Nephron (organoid): ENCODE data around the gene RBM34.

Experiments used
- H3K27ac Mint-ChIP-seq, 3 experiments: 2 replicates each; pipeline ENCODE4 v1.8.0; 2020; ENCODE audit warnings: mixed read lengths in 3 of 3, mild to moderate bottlenecking in 2 of 3, moderate library complexity in 1 of 3
- H3K27me3 Mint-ChIP-seq: 2 replicates; pipeline ENCODE4 v1.8.0; 2021; ENCODE audit warnings: low read depth, mild to moderate bottlenecking, moderate library complexity, mixed read lengths
- H3K36me3 Mint-ChIP-seq: 2 replicates; pipeline ENCODE4 v1.8.0; 2020; ENCODE audit warnings: low read depth, mixed read lengths
- H3K4me1 Mint-ChIP-seq: 2 replicates; pipeline ENCODE4 v1.8.0; 2020; ENCODE audit warnings: mixed read lengths
- H3K4me3 Mint-ChIP-seq, 3 experiments: 2 replicates each; pipeline ENCODE4 v1.8.0; 2020; ENCODE audit warnings: mild to moderate bottlenecking in 3 of 3, mixed read lengths in 3 of 3, moderate library complexity in 2 of 3
- H3K9me3 Mint-ChIP-seq: 2 replicates; pipeline ENCODE4 v1.8.0; 2020; ENCODE audit warnings: mixed read lengths
- CTCF ChIP-seq, 3 experiments: fragments of 200-600 bp; sonication (generic); IDR thresholded peaks; one replicate each; pipeline ENCODE4 v1.5.0; 2021; ENCODE audit warnings: antibody characterized with exemption in 3 of 3; ENCODE audit not compliant: unreplicated experiment in 3 of 3

Gene RBM34

GRCh38 chr1:235199441-235199840, 38.4 kb upstream of the RBM34 start:
- TF ChIP-seq CTCF (IDR thresholded peaks at IDR 0.05; ENCODE audit: unreplicated experiment in 3 of 3), result peak in 1 of 3 experiments; percentile 20
- H3K27me3 Mint-ChIP-seq, result no peaks in the 10 kb centered on the region
- H3K4me3 Mint-ChIP-seq, result no peak overlapping the region
- peak overlapping the region in 1 of 3 experiments; percentile 9 for H3K27ac Mint-ChIP-seq
- H3K9me3 Mint-ChIP-seq, result no peaks in the 10 kb centered on the region
- H3K36me3 Mint-ChIP-seq, result peaks cover 35% of the 10 kb centered on the region
- H3K4me1 Mint-ChIP-seq, result peaks cover 6% of the 10 kb centered on the region

GRCh38 chr1:235190431-235190830, 29.4 kb upstream of the RBM34 start:
- Mint-ChIP-seq H3K4me3 (no peak overlapping the region), H3K9me3 (no peaks in the 10 kb centered on the region), H3K4me1 (peaks cover 2% of the 10 kb centered on the region), H3K36me3 (peaks cover 65% of the 10 kb centered on the region), H3K27me3 (no peaks in the 10 kb centered on the region), H3K27ac (no peak overlapping the region)
- no peak for TF ChIP-seq CTCF (IDR thresholded peaks at IDR 0.05; ENCODE audit: unreplicated experiment in 3 of 3)

- Mint-ChIP-seq H3K9me3 (no peaks in the 10 kb centered on the region), H3K4me1 (peaks cover 6% of the 10 kb centered on the region), H3K36me3 (peaks cover 49% of the 10 kb centered on the region), H3K27me3 (no peaks in the 10 kb centered on the region), H3K27ac (no peak overlapping the region), H3K4me3 (no peak overlapping the region)
- no peak for TF ChIP-seq CTCF (IDR thresholded peaks at IDR 0.05; ENCODE audit: unreplicated experiment in 3 of 3)
Measured at GRCh38 chr1:235187316-235187715, 26.3 kb upstream of the RBM34 start.

- no peak overlapping the region for H3K27ac Mint-ChIP-seq
- H3K36me3 Mint-ChIP-seq, result peaks cover 37% of the 10 kb centered on the region
- no peak overlapping the region for H3K4me3 Mint-ChIP-seq
- H3K4me1 Mint-ChIP-seq, result peaks cover 6% of the 10 kb centered on the region
- no peak for TF ChIP-seq CTCF (IDR thresholded peaks at IDR 0.05; ENCODE audit: unreplicated experiment in 3 of 3)
- H3K9me3 Mint-ChIP-seq, result no peaks in the 10 kb centered on the region
- H3K27me3 Mint-ChIP-seq, result no peaks in the 10 kb centered on the region
Measured at GRCh38 chr1:235181561-235182245, 20.7 kb upstream of the RBM34 start.

GRCh38 chr1:235180916-235181460, 19.9 kb upstream of the RBM34 start:
- peaks cover 6% of the 10 kb centered on the region for H3K4me1 Mint-ChIP-seq
- H3K9me3 Mint-ChIP-seq, result no peaks in the 10 kb centered on the region
- no peak for TF ChIP-seq CTCF (IDR thresholded peaks at IDR 0.05; ENCODE audit: unreplicated experiment in 3 of 3)
- no peak overlapping the region for H3K27ac Mint-ChIP-seq
- H3K27me3 Mint-ChIP-seq, result no peaks in the 10 kb centered on the region
- no peak overlapping the region for H3K4me3 Mint-ChIP-seq
- H3K36me3 Mint-ChIP-seq, result peaks cover 37% of the 10 kb centered on the region

DNA sequence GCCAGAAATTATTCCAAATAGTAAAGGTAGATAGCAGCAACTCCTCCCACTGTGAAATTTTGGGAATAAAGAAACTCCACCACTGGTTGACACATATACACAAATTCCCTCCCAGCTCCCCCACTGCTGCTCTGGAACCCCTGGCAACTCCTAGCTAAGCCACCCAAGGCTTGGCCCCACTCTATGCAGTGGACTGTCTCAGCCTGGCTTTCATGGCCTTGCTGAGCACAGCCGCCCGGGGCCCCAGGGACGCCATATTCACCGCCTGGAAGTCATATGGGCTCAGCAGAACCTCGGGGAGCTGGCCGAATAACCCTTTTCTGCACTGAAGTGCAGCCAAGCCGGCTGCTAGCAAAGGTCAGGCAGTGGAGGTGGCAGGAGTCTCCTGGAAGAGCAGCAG, 15.4 kb upstream of the RBM34 start:
- no peak for TF ChIP-seq CTCF (IDR thresholded peaks at IDR 0.05; ENCODE audit: unreplicated experiment in 3 of 3)
- no peak overlapping the region for H3K27ac Mint-ChIP-seq
- no peaks in the 10 kb centered on the region for H3K9me3 Mint-ChIP-seq
- no peak overlapping the region for H3K4me3 Mint-ChIP-seq
- no peaks in the 10 kb centered on the region for H3K4me1 Mint-ChIP-seq
- H3K36me3 Mint-ChIP-seq, result peaks cover 55% of the 10 kb centered on the region
- H3K27me3 Mint-ChIP-seq, result no peaks in the 10 kb centered on the region
